DMS 273 (cell line): ENCODE results near the gene NEUROD1.

Experiments
- DNase-seq: peaks from one replicate; lab custom pipeline; 2025; ENCODE audit not compliant: unreplicated experiment; lab: John Stamatoyannopoulos, UW

The NEUROD1 gene

GRCh38 chr2:181643151-181643550 is 37.2 kb downstream of the NEUROD1 start:
- DNase-seq, result peak; percentile 61

GRCh38 chr2:181642086-181642485 is 38.2 kb downstream of the NEUROD1 start:
- DNase-seq, result peak; percentile 92

GRCh38 chr2:181639686-181640085 is 40.6 kb downstream of the NEUROD1 start:
- no peak for DNase-seq

GRCh38 chr2:181632733-181633401 is 47.5 kb downstream of the NEUROD1 start:
- DNase-seq, result peak; percentile 89

GRCh38 chr2:181628590-181629585 is 51.4 kb downstream of the NEUROD1 start:
- peak; percentile 90 for DNase-seq

- peak; percentile 81 for DNase-seq
These were observed 52.8 kb downstream of the NEUROD1 start for GRCh38 chr2:181627545-181627944.

GRCh38 chr2:181626671-181627070 is 53.6 kb downstream of the NEUROD1 start:
- peak; percentile 73 for DNase-seq
